Common myeloid progenitor, CD34-positive (primary cell): ENCODE results near the gene DOCK9.

Source experiments
- CTCF ChIA-PET: fragments of 350-600 bp; sonication (Branson Sonifier 250); formaldehyde crosslinking; loops from one replicate; lab custom pipeline; 2021; ENCODE audit warnings: antibody characterized with exemption; lab: Charles Lee
- POLR2A ChIA-PET: fragments of 350-600 bp; sonication (Branson Sonifier 250); formaldehyde crosslinking; loops from one replicate; lab custom pipeline; 2021; ENCODE audit warnings: antibody characterized with exemption; lab: Charles Lee
- DNase-seq, 3 donors: peaks; one replicate each; pipeline versions ENCODE4 v3.0.0 to v3.0.0-alpha.2; 2013
- H3K27ac ChIP-seq, 2 experiments: 1 replicate in 1 of 2; 2 replicates in 1 of 2; pipeline ENCODE4 v1.7.0; 2013; ENCODE audit warnings: inconsistent platforms in 2 of 2, low read length in 2 of 2, mild to moderate bottlenecking in 2 of 2, low read depth in 1 of 2, moderate library complexity in 1 of 2; ENCODE audit not compliant: severe bottlenecking in 2 of 2, insufficient read depth in 1 of 2, poor library complexity in 1 of 2
- H3K27me3 ChIP-seq, 5 experiments: replicated peaks in 2 of 5; 1 replicate in 3 of 5; 2 replicates in 2 of 5; pipeline versions ENCODE4 v1.6.1 to v1.7.0; 2013; ENCODE audit warnings: low read length in 4 of 5, mild to moderate bottlenecking in 2 of 5, moderate library complexity in 2 of 5, inconsistent platforms in 1 of 5; ENCODE audit not compliant: insufficient read depth in 5 of 5, control insufficient read depth in 4 of 5
- H3K36me3 ChIP-seq, 4 experiments: 1 replicate in 2 of 4; 2 replicates in 2 of 4; pipeline versions ENCODE4 v1.6.1 to v1.7.0; 2013; ENCODE audit warnings: low read length in 3 of 4, control low read depth in 1 of 4, mild to moderate bottlenecking in 1 of 4; ENCODE audit not compliant: control insufficient read depth in 4 of 4, insufficient read depth in 4 of 4
- H3K4me1 ChIP-seq, 4 experiments: 1 replicate in 3 of 4; 2 replicates in 1 of 4; pipeline versions ENCODE4 v1.6.1 to v1.7.1; 2013; ENCODE audit warnings: low read length in 3 of 4, mild to moderate bottlenecking in 3 of 4, control low read depth in 1 of 4, inconsistent platforms in 1 of 4, moderate library complexity in 1 of 4; ENCODE audit not compliant: control insufficient read depth in 4 of 4, insufficient read depth in 4 of 4; ENCODE audit errors: control extremely low read depth in 1 of 4
- H3K4me3 ChIP-seq, 7 experiments: 1 replicate in 4 of 7; 2 replicates in 3 of 7; pipeline versions ENCODE4 v1.5.1 to v1.7.0; 2013; ENCODE audit warnings: mild to moderate bottlenecking in 7 of 7, low read length in 6 of 7, moderate library complexity in 6 of 7, inconsistent platforms in 2 of 7, low read depth in 2 of 7, control low read depth in 1 of 7; ENCODE audit not compliant: insufficient read depth in 4 of 7, control insufficient read depth in 1 of 7; ENCODE audit errors: extremely low read depth in 1 of 7
- H3K9me3 ChIP-seq, 5 experiments: 1 replicate in 4 of 5; 2 replicates in 1 of 5; pipeline versions ENCODE4 v1.6.1 to v1.7.1; 2013; ENCODE audit warnings: low read length in 4 of 5, mild to moderate bottlenecking in 2 of 5, inconsistent platforms in 1 of 5, low read depth in 1 of 5, moderate library complexity in 1 of 5; ENCODE audit not compliant: control insufficient read depth in 4 of 5, insufficient read depth in 2 of 5; ENCODE audit errors: control extremely low read depth in 1 of 5
- WGBS: methylation state at CpG from one replicate; pipeline ENCODE4 v1.1.5; 2013; ENCODE audit not compliant: insufficient coverage; 5-methylcytosine and 5-hydroxymethylcytosine counted together

Gene DOCK9

GRCh38 chr13:98985591-98985990 lies 7.7 kb upstream of the DOCK9 start:
- no peak overlapping the region for H3K27ac ChIP-seq
- no CpG with 5 or more reads among the region's 6 CpGs for WGBS
- CTCF ChIA-PET = interaction anchor here (1.0 to 2.2 kb wide), 6 partner anchors 9 to 147 kb away, joined by 3 to 5 read pairs (median 4); no protein-coding TSS in a partner anchor
- POLR2A ChIA-PET = no interaction called here
- DNase-seq = no peak
- peaks cover 0 to 5% (median 0%) of the 10 kb centered on the region in 5 experiments for H3K27me3 ChIP-seq
- H3K36me3 ChIP-seq = no peaks in the 10 kb centered on the region
- H3K9me3 ChIP-seq = peaks cover 0 to 5% (median 0%) of the 10 kb centered on the region in 5 experiments
- peaks cover 0 to 12% (median 7%) of the 10 kb centered on the region in 4 experiments for H3K4me1 ChIP-seq
- no peak overlapping the region for H3K4me3 ChIP-seq

DNA sequence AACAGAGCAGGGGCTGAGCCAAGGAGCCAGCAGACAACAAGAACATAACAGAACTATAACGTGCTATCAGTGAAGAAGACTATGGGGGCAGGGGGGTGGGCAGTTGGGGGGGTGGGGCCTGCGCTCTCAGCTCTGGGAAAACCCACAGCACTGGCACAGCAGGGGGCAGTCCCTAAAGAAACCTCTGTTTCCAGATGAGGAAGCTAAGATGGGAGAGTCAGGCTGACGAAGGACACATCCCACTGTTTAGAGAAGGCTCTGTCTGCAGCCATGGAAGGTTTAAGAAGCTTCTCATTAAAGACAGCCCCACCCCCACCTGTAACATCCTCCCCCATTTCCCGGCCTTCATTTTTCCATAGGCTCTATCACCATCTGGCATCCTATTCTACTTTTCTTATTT lies 7.1 kb upstream of the DOCK9 start:
- Histone ChIP-seq H3K4me3 (no peak overlapping the region), H3K4me1 (peaks cover 0 to 12% (median 7%) of the 10 kb centered on the region in 4 experiments), H3K9me3 (peaks cover 0 to 4% (median 0%) of the 10 kb centered on the region in 5 experiments), H3K27me3 (peaks cover 0 to 3% (median 0%) of the 10 kb centered on the region in 5 experiments), H3K27ac (no peak overlapping the region), H3K36me3 (no peaks in the 10 kb centered on the region)
- DNase-seq = no peak
- ChIA-PET CTCF (interaction anchor here (1.0 to 2.2 kb wide), 8 partner anchors 10 to 147 kb away, joined by 3 to 5 read pairs (median 3); no protein-coding TSS in a partner anchor), POLR2A (no interaction called here)
- 90% methylated on average over 3 of the region's 4 CpGs for WGBS

- ChIA-PET CTCF (interaction anchor here (1.0 to 2.2 kb wide), 4 partner anchors 28 to 144 kb away, joined by 3 to 4 read pairs (median 3); no protein-coding TSS in a partner anchor), POLR2A (no interaction called here)
- Histone ChIP-seq H3K27ac (no peak overlapping the region), H3K9me3 (no peaks in the 10 kb centered on the region), H3K27me3 (no peaks in the 10 kb centered on the region), H3K4me1 (peaks cover 0 to 12% (median 7%) of the 10 kb centered on the region in 4 experiments), H3K4me3 (no peak overlapping the region), H3K36me3 (no peaks in the 10 kb centered on the region)
- DNase-seq = no peak
- WGBS = 100% methylated on average over 1 of the region's 2 CpGs
Observed at GRCh38 chr13:98984118-98984517, 6.3 kb upstream of the DOCK9 start.

- no peak for DNase-seq
- no peak overlapping the region for H3K27ac ChIP-seq
- no peaks in the 10 kb centered on the region for H3K9me3 ChIP-seq
- peaks cover 0 to 17% (median 11%) of the 10 kb centered on the region in 4 experiments for H3K4me1 ChIP-seq
- H3K27me3 ChIP-seq = no peaks in the 10 kb centered on the region
- ChIA-PET POLR2A (no interaction called here), CTCF (interaction anchor here (1.8 kb wide), 1 partner anchor 50 kb away, joined by 5 read pairs; no protein-coding TSS in a partner anchor)
- no peak overlapping the region for H3K4me3 ChIP-seq
- no peaks in the 10 kb centered on the region for H3K36me3 ChIP-seq
- WGBS = 94% methylated on average over 3 of the region's 5 CpGs
Observed at GRCh38 chr13:98983182-98983581, 5.3 kb upstream of the DOCK9 start.

DNA sequence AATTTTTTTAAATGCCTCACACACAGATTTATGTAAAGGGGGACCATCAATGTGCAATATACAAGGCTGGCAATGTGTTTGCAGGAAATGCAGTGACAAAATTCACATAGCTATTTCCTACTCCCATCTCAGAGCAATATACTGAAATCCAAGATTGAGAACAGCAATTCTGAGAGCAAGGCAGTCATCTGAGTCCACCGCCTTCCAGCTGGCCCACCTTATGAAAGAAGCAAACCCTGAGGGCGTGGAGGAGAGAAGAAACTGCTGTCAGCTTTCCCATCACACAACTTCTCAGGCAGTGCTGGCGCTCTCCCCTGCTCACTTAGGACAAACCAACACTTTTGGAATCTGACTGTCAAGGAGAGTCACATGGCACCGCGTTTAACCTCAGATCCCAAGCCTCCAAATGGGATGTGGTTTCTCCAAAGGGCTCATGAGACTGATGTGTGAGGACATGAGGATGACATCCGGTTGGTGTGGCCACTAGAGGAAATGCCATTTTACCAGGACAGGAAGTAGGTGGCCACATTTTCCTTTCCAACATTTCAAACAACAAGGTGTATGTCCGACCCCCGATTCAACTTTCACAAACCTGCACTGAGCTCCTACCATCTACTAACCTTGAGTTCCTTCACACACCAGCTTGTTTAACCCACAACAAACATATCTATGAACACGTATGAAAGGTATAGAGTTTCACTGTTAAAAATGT lies 3.7 kb upstream of the DOCK9 start:
- Histone ChIP-seq H3K4me1 (peaks cover 0 to 32% (median 22%) of the 10 kb centered on the region in 4 experiments), H3K36me3 (no peaks in the 10 kb centered on the region), H3K27ac (no peak overlapping the region), H3K27me3 (no peaks in the 10 kb centered on the region), H3K4me3 (no peak overlapping the region), H3K9me3 (no peaks in the 10 kb centered on the region)
- WGBS = 57% methylated on average over 4 of the region's 9 CpGs
- peak in 1 of 3 donors; percentile 17 for DNase-seq
- ChIA-PET POLR2A (no interaction called here), CTCF (interaction anchor here (0.8 to 1.8 kb wide), 2 partner anchors 10 to 52 kb away, joined by 3 to 5 read pairs; no protein-coding TSS in a partner anchor)

- peaks cover 0 to 55% (median 42%) of the 10 kb centered on the region in 4 experiments for H3K4me1 ChIP-seq
- CTCF ChIA-PET = interaction anchor here (0.9 to 1.2 kb wide), 2 partner anchors 44 to 55 kb away, joined by 3 read pairs; no protein-coding TSS in a partner anchor
- H3K36me3 ChIP-seq = no peaks in the 10 kb centered on the region
- 93% methylated on average over 5 of the region's 9 CpGs for WGBS
- POLR2A ChIA-PET = interaction anchor here (0.6 kb wide), 1 partner anchor 112 kb away, joined by 4 read pairs; no protein-coding TSS in a partner anchor
- H3K9me3 ChIP-seq = no peaks in the 10 kb centered on the region
- no peak overlapping the region for H3K27ac ChIP-seq
- no peak for DNase-seq
- no peaks in the 10 kb centered on the region for H3K27me3 ChIP-seq
- H3K4me3 ChIP-seq = no peak overlapping the region
Observed at GRCh38 chr13:98979012-98979660, 1.3 kb upstream of the DOCK9 start.
